HG02623 (cell line): ENCODE data around the gene LRRN4.
"Not testable (repeated sequence)": the region's sequence is repeated elsewhere in the genome, so short reads cannot be mapped to it uniquely, and the experiment has no call there.

Experiments
- ATAC-seq: cut with Tn5 transposase; IDR thresholded peaks from one replicate; pipeline ENCODE4 v1.9.1; 2021; ENCODE audit warnings: moderate library complexity; ENCODE audit not compliant: unreplicated experiment

Gene LRRN4

GRCh38 chr20:6060213-6060612, 6.4 kb upstream of the LRRN4 start:
- no peak for ATAC-seq

GRCh38 chr20:6058684-6059295, 4.9 kb upstream of the LRRN4 start:
- no peak for ATAC-seq

GRCh38 chr20:6057691-6058090, 3.8 kb upstream of the LRRN4 start:
- ATAC-seq: no peak

- ATAC-seq: no peak
Measured at GRCh38 chr20:6057139-6057538, 3.3 kb upstream of the LRRN4 start.

- no peak for ATAC-seq
Measured at GRCh38 chr20:6055981-6056569, 2.2 kb upstream of the LRRN4 start.

- ATAC-seq: no peak
Measured at GRCh38 chr20:6055161-6055783, 1.4 kb upstream of the LRRN4 start.

GRCh38 chr20:6054689-6055051, 810 bp upstream of the LRRN4 start:
- not testable (repeated sequence) for ATAC-seq

GRCh38 chr20:6053064-6053775, 640 bp downstream of the LRRN4 start:
- no peak for ATAC-seq

- no peak for ATAC-seq
Measured at GRCh38 chr20:6051505-6051904, 2.4 kb downstream of the LRRN4 start.

GRCh38 chr20:6048391-6048790, 5.5 kb downstream of the LRRN4 start:
- no peak for ATAC-seq

- no peak for ATAC-seq
Measured at GRCh38 chr20:6046432-6046831, 7.4 kb downstream of the LRRN4 start.

- no peak for ATAC-seq
Measured at GRCh38 chr20:6045566-6045965, 8.3 kb downstream of the LRRN4 start.

- no peak for ATAC-seq
Measured at GRCh38 chr20:6044115-6044514, 9.7 kb downstream of the LRRN4 start.

- no peak for ATAC-seq
Measured at GRCh38 chr20:6041808-6042265, 12.0 kb downstream of the LRRN4 start.

GRCh38 chr20:6040958-6041807, 12.7 kb downstream of the LRRN4 start:
- no peak for ATAC-seq

GRCh38 chr20:6040540-6040939, 13.3 kb downstream of the LRRN4 start:
- no peak for ATAC-seq

- no peak for ATAC-seq
Measured at GRCh38 chr20:6039766-6040165, 14.1 kb downstream of the LRRN4 start.

GRCh38 chr20:6038256-6038655, 15.6 kb downstream of the LRRN4 start:
- ATAC-seq: no peak

- no peak for ATAC-seq
Measured at GRCh38 chr20:6037082-6037481, 16.8 kb downstream of the LRRN4 start.

GRCh38 chr20:6036213-6036612, 17.6 kb downstream of the LRRN4 start:
- no peak for ATAC-seq
